PC-3 (cell line): ENCODE data around the gene RBKS. TPM values are rescaled to one million over a fixed set of nuclear protein-coding genes. Genes with fewer than 3 reads are reported as not detected.
"Not testable (repeated sequence)": the region's sequence is repeated elsewhere in the genome, so short reads cannot be mapped to it uniquely, and the experiment has no call there.

ENCODE experiments used
- ATAC-seq: fragments of 200-7000 bp; cut with Tn5 transposase; 2 replicates; pipeline ENCODE4 v1.9.1; 2020; ENCODE audit warnings: mild to moderate bottlenecking, moderate library complexity
- BruUV-seq: library from RNA; stranded (reverse); fragments of 400-500 nt; replicated peaks from 2 replicates; lab custom pipeline; 2021; lab: Mats Ljungman, UMichigan
- CTCF ChIA-PET: fragments of 300-600 bp; sonication (Branson Sonifier 250); formaldehyde crosslinking; loops from one replicate; lab custom pipeline; 2022; ENCODE audit warnings: antibody characterized with exemption; lab: Charles Lee
- POLR2A ChIA-PET: fragments of 300-600 bp; sonication (Branson Sonifier 250); formaldehyde crosslinking; loops from one replicate; lab custom pipeline; 2022; ENCODE audit warnings: antibody characterized with exemption; ENCODE audit not compliant: unreplicated experiment; lab: Charles Lee
- DNase-seq: peaks from one replicate; pipeline ENCODE4 v3.0.0-alpha.2; 2015
- H2AFZ ChIP-seq: fragments of 300-600 bp; sonication (generic); 2 replicates; pipeline ENCODE4 v1.6.0; 2016; ENCODE audit warnings: antibody characterized with exemption, low read length
- H3F3A ChIP-seq: fragments of 300-600 bp; sonication (generic); one replicate; pipeline ENCODE4 v1.6.0; 2017; ENCODE audit warnings: antibody characterized with exemption, low read length, control low read depth, mild to moderate bottlenecking; ENCODE audit not compliant: unreplicated experiment
- H3K27ac ChIP-seq: fragments of 300-600 bp; sonication (generic); 2 replicates; pipeline ENCODE4 v1.5.1; 2016; ENCODE audit warnings: mild to moderate bottlenecking, low read length
- H3K27me3 ChIP-seq: fragments of 300-600 bp; sonication (generic); 2 replicates; pipeline ENCODE4 v1.6.1; 2016; ENCODE audit warnings: low read length, mixed read lengths
- H3K36me3 ChIP-seq: fragments of 300-600 bp; sonication (generic); 2 replicates; pipeline ENCODE4 v1.6.1; 2016; ENCODE audit warnings: low read depth, mixed run types, low read length, mixed read lengths
- H3K4me1 ChIP-seq: fragments of 300-600 bp; sonication (generic); 2 replicates; pipeline ENCODE4 v1.5.1; 2016; ENCODE audit warnings: low read length; ENCODE audit not compliant: insufficient read depth
- H3K4me2 ChIP-seq: fragments of 300-600 bp; sonication (generic); 2 replicates; pipeline ENCODE4 v1.6.0; 2016; ENCODE audit warnings: low read length
- H3K4me3 ChIP-seq: fragments of 300-600 bp; sonication (generic); 2 replicates; pipeline ENCODE4 v1.5.1; 2016; ENCODE audit warnings: mild to moderate bottlenecking, low read length, mixed read lengths
- H3K79me2 ChIP-seq: fragments of 300-600 bp; sonication (generic); 2 replicates; pipeline ENCODE4 v1.6.1; 2017; ENCODE audit warnings: low read length, mixed read lengths
- H3K9ac ChIP-seq: fragments of 300-600 bp; sonication (generic); 2 replicates; pipeline ENCODE4 v1.6.0; 2016; ENCODE audit warnings: mild to moderate bottlenecking, low read length
- H3K9me2 ChIP-seq: fragments of 300-600 bp; sonication (generic); replicated peaks from 2 replicates; pipeline ENCODE4 v1.6.1; 2016; ENCODE audit warnings: mixed run types, low read length, mixed read lengths
- H3K9me3 ChIP-seq: fragments of 300-600 bp; sonication (generic); 2 replicates; pipeline ENCODE4 v1.6.1; 2016; ENCODE audit warnings: low read length, mixed read lengths
- H4K20me1 ChIP-seq: fragments of 300-600 bp; sonication (generic); 2 replicates; pipeline ENCODE4 v1.6.1; 2016; ENCODE audit warnings: low read length, mixed read lengths
- CTCF ChIP-seq: fragments of 300-600 bp; sonication (generic); conservative IDR thresholded peaks from 2 replicates; pipeline ENCODE4 v1.5.1; 2017; ENCODE audit warnings: antibody characterized with exemption, low read depth, mild to moderate bottlenecking, low read length
- EZH2 ChIP-seq: fragments of 300-600 bp; sonication (generic); IDR thresholded peaks from one replicate; pipeline ENCODE4 v1.6.1; 2017; ENCODE audit warnings: antibody characterized with exemption, mild to moderate bottlenecking, low read length; ENCODE audit not compliant: unreplicated experiment
- EZH2phosphoT487 ChIP-seq: fragments of 300-600 bp; sonication (generic); IDR thresholded peaks from 2 replicates; pipeline ENCODE4 v1.6.1; 2018; ENCODE audit warnings: mild to moderate bottlenecking, antibody characterized with exemption, low read length, borderline replicate concordance
- intact Hi-C: fragments of 100-400 bp; cut with micrococcal nuclease; formaldehyde crosslinking; loops from 2 replicates; pipeline ENCODE4 v1.9.0; 2023
- total RNA-seq: library from RNA; depleted of rRNA; stranded (reverse); fragments of >200 nt; gene quantifications from 2 replicates; pipeline ENCODE4 v1.2.3, GENCODE V29; 2014

The RBKS gene
- total RNA-seq, 1 experiment from 2014 or later, result 1.8 TPM

DNA sequence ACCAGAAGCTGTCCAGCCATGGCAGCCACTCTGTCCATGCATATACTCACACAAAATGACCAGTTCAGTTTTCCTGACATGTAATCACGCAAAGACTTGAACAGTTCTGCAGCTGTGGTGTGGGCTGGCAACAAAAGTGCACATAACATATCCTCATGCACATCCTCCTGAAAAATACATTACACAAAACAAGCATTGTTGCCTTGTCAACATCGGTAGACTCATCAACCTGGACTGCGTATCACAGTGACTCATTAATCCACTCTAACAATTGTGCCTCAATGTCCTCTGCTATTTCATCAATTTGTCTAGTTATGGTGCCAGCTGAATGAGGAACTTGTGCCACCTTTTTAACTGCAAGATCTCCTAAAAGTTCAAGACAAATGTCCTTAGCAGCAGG, 19.5 kb downstream of the RBKS start:
- Histone ChIP-seq H3F3A (no peaks in the 10 kb centered on the region), H2AFZ (no peak overlapping the region), H3K36me3 (no peaks in the 10 kb centered on the region), H3K27me3 (no peaks in the 10 kb centered on the region), H3K9me2 (no peaks in the 10 kb centered on the region), H4K20me1 (no peaks in the 10 kb centered on the region), H3K9ac (no peak overlapping the region), H3K9me3 (no peaks in the 10 kb centered on the region), H3K4me3 (no peak overlapping the region), H3K79me2 (no peaks in the 10 kb centered on the region), H3K4me2 (peak overlapping the region; percentile 2; the same call in 1 of the 2 replicates), H3K27ac (peak overlapping the region; percentile 8; the same call in 1 of the 2 replicates), H3K4me1 (peaks cover 11% of the 10 kb centered on the region)
- TF ChIP-seq CTCF, result no peak
- no peak for TF ChIP-seq EZH2phosphoT487
- TF ChIP-seq EZH2, result no peak
- ChIA-PET POLR2A (no interaction called here), CTCF (no interaction called here)
- no TSS peak for BruUV-seq
- intact Hi-C loops, result no loop called here
- peak; percentile 64 for DNase-seq
- ATAC-seq, result peak; percentile 27; the same call in 1 of the 2 replicates

- Histone ChIP-seq H3K4me1 (peaks cover 11% of the 10 kb centered on the region), H3K9me3 (no peaks in the 10 kb centered on the region), H3K27me3 (no peaks in the 10 kb centered on the region), H3K4me2 (no peak overlapping the region), H3K79me2 (no peaks in the 10 kb centered on the region), H4K20me1 (no peaks in the 10 kb centered on the region), H3K36me3 (no peaks in the 10 kb centered on the region), H3F3A (no peaks in the 10 kb centered on the region), H3K4me3 (no peak overlapping the region), H2AFZ (no peak overlapping the region), H3K27ac (no peak overlapping the region), H3K9me2 (no peaks in the 10 kb centered on the region), H3K9ac (no peak overlapping the region)
- ChIA-PET CTCF (no interaction called here), POLR2A (no interaction called here)
- TF ChIP-seq EZH2 (no peak), EZH2phosphoT487 (no peak), CTCF (no peak)
- intact Hi-C loops, result no loop called here
- no peak for ATAC-seq
- DNase-seq, result no peak
- no TSS peak for BruUV-seq
These were observed 20.4 kb downstream of the RBKS start for GRCh38 chr2:27869763-27870162.

- H3K36me3 ChIP-seq, result no peaks in the 10 kb centered on the region
- H3K4me2 ChIP-seq, result no peak overlapping the region
- H3K27ac ChIP-seq, result no peak overlapping the region
- H3K4me3 ChIP-seq, result no peak overlapping the region
- ATAC-seq, result no peak
- ChIA-PET POLR2A (no interaction called here), CTCF (no interaction called here)
- no peaks in the 10 kb centered on the region for H3K79me2 ChIP-seq
- no peaks in the 10 kb centered on the region for H3F3A ChIP-seq
- no peak for TF ChIP-seq EZH2phosphoT487
- TF ChIP-seq EZH2, result no peak
- no peak for TF ChIP-seq CTCF
- no peaks in the 10 kb centered on the region for H3K27me3 ChIP-seq
- DNase-seq, result no peak
- peaks cover 17% of the 10 kb centered on the region for H3K4me1 ChIP-seq
- no peaks in the 10 kb centered on the region for H3K9me2 ChIP-seq
- no peaks in the 10 kb centered on the region for H3K9me3 ChIP-seq
- H3K9ac ChIP-seq, result no peak overlapping the region
- intact Hi-C loops, result no loop called here
- H2AFZ ChIP-seq, result no peak overlapping the region
- no peaks in the 10 kb centered on the region for H4K20me1 ChIP-seq
- BruUV-seq, result no TSS peak
These were observed 23.9 kb downstream of the RBKS start for GRCh38 chr2:27866237-27866636.

- H3K27ac ChIP-seq, POLR2A ChIA-PET: not testable (repeated sequence)
These were observed 26.2 kb downstream of the RBKS start for GRCh38 chr2:27863955-27864354.

More at GRCh38 chr2:27863955-27864354, 26.2 kb downstream of the RBKS start:
- H3K9me3 ChIP-seq, H3K27me3 ChIP-seq, CTCF ChIA-PET, H3K4me2 ChIP-seq, H3K36me3 ChIP-seq, ATAC-seq, H2AFZ ChIP-seq, intact Hi-C loops, H4K20me1 ChIP-seq, H3K4me3 ChIP-seq, H3F3A ChIP-seq, H3K79me2 ChIP-seq, H3K9me2 ChIP-seq, DNase-seq, BruUV-seq, H3K9ac ChIP-seq: not testable (repeated sequence)
- peaks cover 20% of the 10 kb centered on the region for H3K4me1 ChIP-seq
